Ovary (tissue), 9 donors: ENCODE results near the gene SYAP1. TPM values are rescaled to one million over a fixed set of nuclear protein-coding genes. Genes with fewer than 3 reads are reported as not detected.
"Not testable (repeated sequence)": the region's sequence is repeated elsewhere in the genome, so short reads cannot be mapped to it uniquely, and the experiment has no call there.

Experiments used
- DNase-seq, 5 donors: peaks; one replicate each; pipeline ENCODE4 v3.0.0-alpha.2; 2019 to 2020
- H3K27ac ChIP-seq, 2 donors: fragments of 200-600 bp; one replicate each; pipeline versions ENCODE4 v1.5.1 to v1.8.0; 2019 to 2022
- H3K27me3 ChIP-seq: fragments of 200-600 bp; one replicate; pipeline ENCODE4 v1.8.0; 2022
- H3K36me3 ChIP-seq: fragments of 200-600 bp; sonication (generic); one replicate; pipeline ENCODE4 v1.5.1; 2019
- H3K4me1 ChIP-seq: one replicate; pipeline ENCODE4 v1.8.1; 2013; ENCODE audit warnings: mild to moderate bottlenecking, moderate library complexity; ENCODE audit not compliant: insufficient read depth
- H3K4me3 ChIP-seq: fragments of 200-600 bp; sonication (generic); one replicate; pipeline ENCODE4 v1.5.1; 2017
- H3K9me3 ChIP-seq, 2 donors: fragments of 200-600 bp in 1 of 2; sonication (generic) in 1 of 2; one replicate each; pipeline versions ENCODE4 v1.5.1 to v1.8.1; 2013 to 2019; ENCODE audit warnings: mild to moderate bottlenecking in 1 of 2, moderate library complexity in 1 of 2
- EP300 ChIP-seq: sonication (generic); formaldehyde crosslinking; IDR thresholded peaks from one replicate; pipeline ENCODE4 v1.6.1; 2017; ENCODE audit warnings: antibody characterized with exemption
- POLR2A ChIP-seq: fragments of 450-650 bp; IDR thresholded peaks from one replicate; pipeline ENCODE4 v1.6.1; 2017; ENCODE audit warnings: antibody characterized with exemption, mild to moderate bottlenecking, moderate library complexity
- WGBS, 3 donors: extraction: QIAGEN DNeasy Blood & Tissue Kit in 1 of 3; methylation state at CpG; one replicate each; pipeline versions ENCODE4 v1.1.5 to v1.1.7; 2013 to 2017; 5-methylcytosine and 5-hydroxymethylcytosine counted together
- intact Hi-C, 4 donors: fragments of 100-400 bp; cut with DNase I; formaldehyde crosslinking; loops; one replicate each; pipeline versions ENCODE4 v1.11.0 to v1.15.1; 2022 to 2023
- polyA plus RNA-seq, 2 donors: library from polyadenylated mRNA; stranded (reverse); fragments of 200-250 nt in 1 of 2; fragments of 350-450 nt in 1 of 2; fragmentation: Illumina TruSeq in 1 of 2; extraction: RNeasy Lipid Tissue Mini Kit (QIAGEN cat#74804) in 1 of 2; gene quantifications; one replicate each; pipeline ENCODE4 v1.2.3, GENCODE V29; 2013 to 2014
- total RNA-seq, 7 donors: library from RNA; depleted of rRNA in 2 of 7; stranded (reverse); fragments of >200 nt in 2 of 7; fragmentation: NEBNext Ultra II Directional in 3 of 7; extraction: Animal tissue kit (Norgen Biotek cat#: 25700) in 3 of 7; gene quantifications; one replicate each; pipeline versions ENCODE4 v1.1.0 to v1.2.4, GENCODE V29; 2016 to 2023
- TF ChIP-seq, protein P1 (sequence below), 3 donors: fragments of 450-650 bp in 2 of 3; fragments of 200-600 bp in 1 of 3; IDR thresholded peaks; one replicate each; pipeline versions ENCODE4 v1.5.1 to v1.8.0; 2016 to 2022; ENCODE audit warnings: antibody characterized with exemption in 3 of 3, mild to moderate bottlenecking in 1 of 3
- donor health status: DM: no; HTN: no; CAD: no; lungs with moderate emphysema.
- donor health status: DM: no; HTN: no; CAD: no.
- donor health status: Bipolar disorder and iron deficiency.
- donor health status: DM: yes; HTN: yes; CAD: no.
- donor health status: DM: no; HTN: no; CAD: no.
- donor health status: DM: yes; HTN: yes; CAD: no.

Gene SYAP1
- total and polyA plus RNA-seq, 9 donors: 9.6 to 36.9 (median 25.4) TPM

DNA sequence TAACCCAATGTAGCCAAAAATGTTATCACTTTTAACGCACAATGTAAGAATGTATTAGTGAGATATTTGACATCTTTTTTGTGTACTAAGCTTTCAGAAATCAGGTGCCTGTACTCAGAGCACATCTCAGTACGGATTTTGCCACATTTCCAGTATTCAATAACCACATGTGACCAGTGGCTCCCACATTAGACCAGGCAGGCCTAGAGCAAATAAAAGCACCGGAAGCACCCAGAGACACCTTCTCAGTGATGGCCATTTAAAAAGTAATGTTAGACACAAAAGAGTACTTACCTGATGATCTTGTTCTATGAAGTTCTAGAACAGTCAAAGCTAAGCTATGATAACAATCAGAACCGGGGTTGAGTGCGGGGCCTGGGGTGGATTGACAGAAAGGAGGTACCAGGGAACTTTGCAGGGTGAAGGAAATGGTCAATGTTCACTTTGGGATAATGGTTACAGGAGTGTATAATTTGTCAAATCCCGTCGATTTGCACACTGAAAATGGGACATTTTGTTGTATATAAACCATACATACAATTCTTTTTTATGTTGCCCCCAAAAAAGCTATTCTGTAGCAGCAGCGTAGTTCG lies 8.1 kb upstream of the SYAP1 start:
- H3K27me3 ChIP-seq: no peaks in the 10 kb centered on the region
- H3K27ac ChIP-seq: peak overlapping the region; percentile 69 to 96
- no peaks in the 10 kb centered on the region for H3K4me1 ChIP-seq
- H3K36me3 ChIP-seq: no peaks in the 10 kb centered on the region
- H3K4me3 ChIP-seq: peak overlapping the region; percentile 66
- TF ChIP-seq POLR2A: no peak
- no peak for DNase-seq
- H3K9me3 ChIP-seq: no peaks in the 10 kb centered on the region
- intact Hi-C loops: no loop called here
- WGBS, 3 donors: 42 to 46% (median 46%) methylated on average over 9 of the region's 9 CpGs

DNA sequence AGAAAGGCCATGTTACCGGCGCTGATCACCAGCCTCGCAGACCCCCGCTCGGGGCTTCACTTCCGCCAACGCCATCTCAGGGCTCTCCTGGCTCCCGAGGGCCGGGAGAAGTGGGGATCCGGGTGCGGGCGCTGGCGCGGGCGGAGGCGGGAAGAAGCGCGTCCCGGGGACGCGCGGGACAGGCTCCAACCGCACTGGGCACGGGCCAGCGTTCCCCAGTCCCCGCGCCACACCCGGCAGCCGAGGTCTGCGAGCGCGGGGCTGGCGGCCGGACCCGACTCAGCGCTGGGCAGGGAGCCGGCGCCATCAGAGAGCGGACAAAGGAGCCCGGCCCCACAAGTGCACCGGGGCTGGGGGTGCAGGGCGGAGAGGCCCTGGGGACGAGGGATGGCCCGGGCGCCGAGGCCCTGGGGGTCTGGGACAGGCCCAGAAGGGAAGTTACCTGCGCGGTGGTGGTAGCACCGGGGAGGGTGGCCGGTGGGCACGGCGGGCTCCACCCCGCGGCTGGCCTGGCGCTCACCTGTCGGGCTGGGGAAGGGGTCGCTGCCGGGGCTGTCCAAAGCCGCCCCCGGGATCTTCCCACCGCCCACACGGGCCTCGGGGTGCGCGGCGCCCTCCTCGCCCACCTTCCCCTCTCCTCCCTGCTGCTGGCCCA lies 7.4 kb upstream of the SYAP1 start:
- WGBS, 3 donors: 1 to 2% (median 1%) methylated on average over 46 to 67 of the region's 67 CpGs
- peak overlapping the region; percentile 66 for H3K4me3 ChIP-seq
- peak overlapping the region; percentile 69 to 96 for H3K27ac ChIP-seq
- no peaks in the 10 kb centered on the region for H3K27me3 ChIP-seq
- no peak for TF ChIP-seq EP300
- TF ChIP-seq POLR2A: no peak
- TF ChIP-seq, protein P1, sequence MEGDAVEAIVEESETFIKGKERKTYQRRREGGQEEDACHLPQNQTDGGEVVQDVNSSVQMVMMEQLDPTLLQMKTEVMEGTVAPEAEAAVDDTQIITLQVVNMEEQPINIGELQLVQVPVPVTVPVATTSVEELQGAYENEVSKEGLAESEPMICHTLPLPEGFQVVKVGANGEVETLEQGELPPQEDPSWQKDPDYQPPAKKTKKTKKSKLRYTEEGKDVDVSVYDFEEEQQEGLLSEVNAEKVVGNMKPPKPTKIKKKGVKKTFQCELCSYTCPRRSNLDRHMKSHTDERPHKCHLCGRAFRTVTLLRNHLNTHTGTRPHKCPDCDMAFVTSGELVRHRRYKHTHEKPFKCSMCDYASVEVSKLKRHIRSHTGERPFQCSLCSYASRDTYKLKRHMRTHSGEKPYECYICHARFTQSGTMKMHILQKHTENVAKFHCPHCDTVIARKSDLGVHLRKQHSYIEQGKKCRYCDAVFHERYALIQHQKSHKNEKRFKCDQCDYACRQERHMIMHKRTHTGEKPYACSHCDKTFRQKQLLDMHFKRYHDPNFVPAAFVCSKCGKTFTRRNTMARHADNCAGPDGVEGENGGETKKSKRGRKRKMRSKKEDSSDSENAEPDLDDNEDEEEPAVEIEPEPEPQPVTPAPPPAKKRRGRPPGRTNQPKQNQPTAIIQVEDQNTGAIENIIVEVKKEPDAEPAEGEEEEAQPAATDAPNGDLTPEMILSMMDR (IDR thresholded peaks at IDR 0.05): no peak
- H3K9me3 ChIP-seq: no peaks in the 10 kb centered on the region
- no peaks in the 10 kb centered on the region for H3K36me3 ChIP-seq
- DNase-seq: peak; percentile 28 to 59 (median 39)
- H3K4me1 ChIP-seq: no peaks in the 10 kb centered on the region
- intact Hi-C loops: no loop called here

DNA sequence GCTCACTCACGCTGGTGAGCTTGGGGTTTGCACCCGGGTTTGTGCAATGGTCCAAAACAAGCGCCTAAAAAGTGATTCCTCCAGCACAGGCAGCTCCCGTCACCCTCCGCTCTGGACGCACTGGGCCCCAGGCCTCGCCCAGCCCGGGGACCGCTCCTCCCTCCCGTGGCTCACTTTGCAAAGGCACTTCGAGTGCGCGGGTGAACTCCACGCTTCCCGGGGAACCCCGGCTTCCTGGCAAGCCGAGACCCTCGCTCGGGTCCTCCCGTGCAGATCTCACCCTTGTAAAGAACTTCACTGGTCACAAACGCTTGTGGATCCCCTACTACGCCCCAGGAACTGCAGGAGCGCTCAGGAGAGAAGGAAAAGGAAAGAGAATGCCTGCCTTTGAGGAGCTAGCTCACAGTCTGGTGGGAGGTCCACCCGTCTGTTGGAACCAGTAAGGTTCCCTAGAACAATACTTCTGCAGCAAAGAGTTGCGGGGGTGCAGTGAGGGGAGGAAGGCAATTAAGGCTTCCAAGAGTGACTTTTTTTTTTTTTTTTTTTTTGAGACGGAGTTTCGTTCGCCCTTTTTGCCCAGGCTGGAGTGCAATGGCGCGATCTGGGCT lies 6.8 kb upstream of the SYAP1 start, which contains the start of gene CTPS2:
Gene CTPS2, minus strand, starts transcription at position 122 of the 608 bp plus-strand sequence. CDS start 9,767 bp downstream, outside the sequence.
- Histone ChIP-seq H3K4me1 (no peaks in the 10 kb centered on the region), H3K4me3 (peak within 1 kb of the TSS; percentile 66), H3K27me3 (no peaks in the 10 kb centered on the region), H3K36me3 (no peaks in the 10 kb centered on the region), H3K27ac (peak within 1 kb of the TSS; percentile 69 to 96), H3K9me3 (no peaks in the 10 kb centered on the region)
- 6 to 8% (median 8%) methylated on average over 28 to 30 of the region's 30 CpGs for WGBS, 3 donors
- no peak for TF ChIP-seq EP300
- TF ChIP-seq, protein P1 (IDR thresholded peaks at IDR 0.05): no peak
- TF ChIP-seq POLR2A: no peak
- DNase-seq: peak; percentile 62 to 78 (median 68)
- intact Hi-C loops: no loop called here

- DNase-seq: no peak
- TF ChIP-seq, protein P1 (IDR thresholded peaks at IDR 0.05): no peak
- TF ChIP-seq POLR2A: no peak
- no peak for TF ChIP-seq EP300
- no peaks in the 10 kb centered on the region for H3K36me3 ChIP-seq
- H3K27me3 ChIP-seq: no peaks in the 10 kb centered on the region
- H3K4me3 ChIP-seq: no peak overlapping the region
- WGBS, 3 donors: 70 to 83% (median 70%) methylated on average over 8 of the region's 8 CpGs
- no peaks in the 10 kb centered on the region for H3K4me1 ChIP-seq
- H3K27ac ChIP-seq: no peak overlapping the region
- no peaks in the 10 kb centered on the region for H3K9me3 ChIP-seq
- intact Hi-C loops: no loop called here
Observed at GRCh38 chrX:16714504-16714903, 4.9 kb upstream of the SYAP1 start.

DNA sequence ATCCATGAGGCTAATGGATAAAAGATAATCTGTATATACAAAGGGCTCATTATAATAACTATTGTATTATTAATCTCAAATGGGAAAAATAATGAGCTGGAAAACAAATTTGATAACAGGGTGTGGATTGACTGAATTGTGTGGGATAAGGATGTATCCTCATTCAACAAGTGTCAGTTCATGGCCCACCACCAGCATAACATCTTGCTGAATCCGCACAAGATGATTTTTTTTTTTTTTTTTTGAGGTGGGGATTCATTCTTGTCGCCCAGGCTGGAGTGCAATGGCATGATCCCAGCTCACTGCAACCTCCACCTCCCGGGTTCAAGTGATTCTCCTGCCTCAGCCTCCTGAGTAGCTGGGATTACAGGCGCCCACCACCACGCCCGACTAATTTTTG lies 3.8 kb upstream of the SYAP1 start:
- H3K36me3 ChIP-seq, H3K27ac ChIP-seq, DNase-seq, H3K4me3 ChIP-seq, H3K4me1 ChIP-seq, H3K9me3 ChIP-seq, H3K27me3 ChIP-seq: not testable (repeated sequence)
- intact Hi-C loops: loop anchor here in 1 of 4 donors (5.0 kb wide), 1 partner anchor 72 kb away; the partner anchor contains the start of gene TXLNG
- 82 to 92% (median 88%) methylated on average over 4 to 6 of the region's 6 CpGs for WGBS, 3 donors

DNA sequence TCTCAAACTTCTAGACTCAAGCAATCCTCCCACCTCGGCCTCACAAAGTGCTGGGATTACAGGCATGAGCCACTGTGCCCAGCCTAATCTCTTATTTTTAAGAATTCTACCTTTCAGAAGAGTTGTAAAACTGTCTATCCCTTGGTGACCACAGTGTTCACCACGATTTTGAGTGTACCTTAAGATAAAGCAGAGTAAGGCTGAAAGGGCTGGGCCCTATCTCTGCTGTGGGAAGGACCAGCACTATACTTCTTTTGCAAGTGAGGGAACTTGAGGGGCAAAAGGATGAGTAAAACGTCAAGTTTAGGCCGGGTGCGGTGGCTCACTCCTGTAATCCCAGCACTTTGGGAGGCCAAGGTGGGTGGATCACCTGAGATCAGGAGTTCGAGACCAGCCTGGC lies 3.0 kb upstream of the SYAP1 start:
- H3K4me1 ChIP-seq, DNase-seq, H3K9me3 ChIP-seq, H3K27me3 ChIP-seq, H3K36me3 ChIP-seq, H3K4me3 ChIP-seq, H3K27ac ChIP-seq: not testable (repeated sequence)
- intact Hi-C loops: loop anchor here in 1 of 4 donors (5.0 kb wide), 1 partner anchor 71 kb away; the partner anchor contains the start of gene TXLNG
- 81 to 85% (median 82%) methylated on average over 6 of the region's 6 CpGs for WGBS, 3 donors
